ENCODE measurements around the gene FRMD4A. TPM values are rescaled to one million over a fixed set of nuclear protein-coding genes. Genes with fewer than 3 reads are reported as not detected.

The FRMD4A gene
- polyA plus RNA-seq, 1 of the 3 experiments (the other 2 are of a cell fraction), result 37.7 TPM

- Histone ChIP-seq H3K36me3 (replicated peaks in 1 of 2; ENCODE audit: control insufficient read depth in 1 of 2, insufficient read depth in 2 of 2, low read length in 1 of 2) (peaks cover 4 to 45% of the 10 kb centered on the region in 2 experiments), H3K9me2 (no peaks in the 10 kb centered on the region), H3K4me1 (ENCODE audit: control insufficient read depth in 1 of 2, insufficient read depth in 2 of 2, low read depth in 1 of 2, low read length in 1 of 2) (peaks cover 0 to 8% of the 10 kb centered on the region in 2 experiments; a peak in 1 of 4 replicates), H3K9ac (no peak overlapping the region), H3F3A (replicated peaks; ENCODE audit: insufficient read depth) (peaks cover 15% of the 10 kb centered on the region), H3K27ac (ENCODE audit: low read depth in 2 of 2, low read length in 1 of 2) (no peak overlapping the region), H4K20me1 (ENCODE audit: insufficient read depth) (no peaks in the 10 kb centered on the region), H3K4me2 (no peak overlapping the region), H3K4me3 (ENCODE audit: low read depth in 2 of 2, low read length in 1 of 2) (no peak overlapping the region), H3K79me2 (ENCODE audit: insufficient read depth) (peaks cover 61% of the 10 kb centered on the region; the same call in 1 of the 2 replicates), H3K9me3 (no peaks in the 10 kb centered on the region), H3K27me3 (ENCODE audit: insufficient read depth) (no peaks in the 10 kb centered on the region), H2AFZ (ENCODE audit: low read depth) (no peak overlapping the region)
- POLR2A ChIA-PET, result no interaction called here
- whole genome bisulfite sequencing (ENCODE audit: low lambda C conversion rate), result 87% methylated on average over 4 of the region's 4 CpGs
- DNase-seq, result no peak
- no peak for TF ChIP-seq RAD21 (IDR thresholded peaks at IDR 0.05; ENCODE audit: low read length)
- TF ChIP-seq NRF1 (IDR thresholded peaks at IDR 0.05; ENCODE audit: low read depth, low read length), result no peak
- no peak for TF ChIP-seq CTCF (IDR thresholded peaks at IDR 0.05)
- no peak for TF ChIP-seq JUND (IDR thresholded peaks at IDR 0.05)
- TF ChIP-seq RFX5 (IDR thresholded peaks at IDR 0.05; ENCODE audit: low read length), result no peak
- TF ChIP-seq USF1 (IDR thresholded peaks at IDR 0.05; ENCODE audit: borderline replicate concordance, low read depth), result no peak
- TF ChIP-seq EZH2phosphoT487 (IDR thresholded peaks at IDR 0.05; ENCODE audit: borderline replicate concordance, low read depth), result no peak
- no peak for TF ChIP-seq MEF2A (IDR thresholded peaks at IDR 0.05; ENCODE audit: borderline replicate concordance, low read depth)
- no peak for TF ChIP-seq TAF1 (IDR thresholded peaks at IDR 0.05; ENCODE audit: borderline replicate concordance, low read depth, low read length)
- TF ChIP-seq FOXJ3 (CRISPR knock-in tag; IDR thresholded peaks at IDR 0.05), result no peak
- TF ChIP-seq FOXM1 (IDR thresholded peaks at IDR 0.05; ENCODE audit: low read depth), result no peak
- TF ChIP-seq EP300 (IDR thresholded peaks at IDR 0.05; ENCODE audit: borderline replicate concordance in 1 of 2, low read depth in 1 of 2, low read length in 1 of 2), result no peak
- no peak for TF ChIP-seq SIN3A (IDR thresholded peaks at IDR 0.05; ENCODE audit: borderline replicate concordance, low read depth, low read length)
- TF ChIP-seq, protein P1, sequence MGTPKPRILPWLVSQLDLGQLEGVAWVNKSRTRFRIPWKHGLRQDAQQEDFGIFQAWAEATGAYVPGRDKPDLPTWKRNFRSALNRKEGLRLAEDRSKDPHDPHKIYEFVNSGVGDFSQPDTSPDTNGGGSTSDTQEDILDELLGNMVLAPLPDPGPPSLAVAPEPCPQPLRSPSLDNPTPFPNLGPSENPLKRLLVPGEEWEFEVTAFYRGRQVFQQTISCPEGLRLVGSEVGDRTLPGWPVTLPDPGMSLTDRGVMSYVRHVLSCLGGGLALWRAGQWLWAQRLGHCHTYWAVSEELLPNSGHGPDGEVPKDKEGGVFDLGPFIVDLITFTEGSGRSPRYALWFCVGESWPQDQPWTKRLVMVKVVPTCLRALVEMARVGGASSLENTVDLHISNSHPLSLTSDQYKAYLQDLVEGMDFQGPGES (IDR thresholded peaks at IDR 0.05; ENCODE audit: low read depth, low read length), result no peak
- no peak for TF ChIP-seq FOSL2 (IDR thresholded peaks at IDR 0.05; ENCODE audit: borderline replicate concordance, low read depth)
- TF ChIP-seq POLR2AphosphoS5 (IDR thresholded peaks at IDR 0.05; ENCODE audit: low read depth, low read length), result no peak
- no peak for TF ChIP-seq GABPA (IDR thresholded peaks at IDR 0.05; ENCODE audit: low read depth)
- CTCF ChIA-PET, result interaction anchor here (0.7 to 2.6 kb wide), 2 partner anchors 17 to 112 kb away, joined by 3 to 10 read pairs; no protein-coding TSS in a partner anchor
These were observed 558.7 kb downstream of the FRMD4A start for GRCh38 chr10:13771992-13772391.
